GM18858 (cell line): ENCODE measurements around the gene ADSS2.
"Not testable (repeated sequence)": the region's sequence is repeated elsewhere in the genome, so short reads cannot be mapped to it uniquely, and the experiment has no call there.

Experiments
- ATAC-seq: cut with Tn5 transposase; IDR thresholded peaks from one replicate; pipeline ENCODE4 v1.9.1; 2021; ENCODE audit not compliant: unreplicated experiment

Gene ADSS2

DNA sequence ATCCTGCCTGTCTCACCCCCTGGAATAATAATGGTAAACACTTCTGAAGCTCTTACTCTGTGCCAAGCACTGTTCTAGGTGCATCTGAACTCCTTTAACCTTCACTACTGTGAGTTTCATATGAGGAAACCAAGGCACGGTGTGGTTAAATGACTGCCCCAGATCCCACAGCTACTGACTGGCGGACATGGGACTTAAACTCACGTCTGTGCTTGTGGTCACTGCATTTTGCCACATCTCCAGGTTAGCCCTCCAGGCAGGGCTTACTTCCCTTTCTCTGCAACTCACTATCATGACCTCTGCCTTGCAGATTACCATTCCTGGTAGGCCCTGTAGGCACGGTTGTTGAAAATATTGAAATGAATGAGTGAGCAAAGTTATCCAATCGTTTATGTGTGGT is 83.4 kb downstream of the ADSS2 start:
- ATAC-seq, result no peak

GRCh38 chr1:244367399-244368114 is 84.2 kb downstream of the ADSS2 start:
- ATAC-seq, result no peak

- no peak for ATAC-seq
Measured at GRCh38 chr1:244365809-244366208, 85.9 kb downstream of the ADSS2 start.

GRCh38 chr1:244365262-244365661 is 86.4 kb downstream of the ADSS2 start:
- ATAC-seq, result not testable (repeated sequence)

DNA sequence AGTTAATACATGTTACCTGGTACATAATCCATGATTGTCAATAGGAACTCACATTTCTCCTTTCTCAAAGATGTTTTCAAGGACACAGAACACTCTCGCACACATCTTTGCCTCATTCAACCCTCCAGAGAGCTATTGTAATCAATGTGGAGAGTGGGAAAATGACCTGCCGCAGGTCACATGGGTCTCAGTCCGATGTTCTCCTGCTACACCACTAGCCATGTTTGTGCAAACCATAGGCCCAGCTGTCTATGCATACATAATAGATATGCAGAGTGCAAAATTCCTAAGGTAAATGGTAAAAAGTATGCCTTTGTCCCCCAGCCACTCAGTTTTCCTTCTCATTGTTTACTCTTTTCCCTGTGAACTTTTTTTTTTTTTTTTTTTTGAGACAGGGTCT is 89.2 kb downstream of the ADSS2 start:
- ATAC-seq, result no peak

- ATAC-seq, result no peak
Measured at GRCh38 chr1:244361764-244362473, 89.8 kb downstream of the ADSS2 start.
